NB4 (cell line): ENCODE data around the gene ADCY6.

Experiments
- MYC ChIP-seq: IDR thresholded peaks from 2 replicates; pipeline ENCODE4 v1.6.1; 2011; ENCODE audit warnings: low read depth, low read length
- POLR2A ChIP-seq: IDR thresholded peaks from 2 replicates; pipeline ENCODE4 v1.6.1; 2011; ENCODE audit warnings: mild to moderate bottlenecking; ENCODE audit not compliant: insufficient read length; ENCODE audit errors: extremely low read depth
- TF ChIP-seq, protein P1 (sequence below): IDR thresholded peaks from one replicate; pipeline ENCODE4 v1.5.1; 2012; ENCODE audit warnings: low read depth, low read length

DNA sequence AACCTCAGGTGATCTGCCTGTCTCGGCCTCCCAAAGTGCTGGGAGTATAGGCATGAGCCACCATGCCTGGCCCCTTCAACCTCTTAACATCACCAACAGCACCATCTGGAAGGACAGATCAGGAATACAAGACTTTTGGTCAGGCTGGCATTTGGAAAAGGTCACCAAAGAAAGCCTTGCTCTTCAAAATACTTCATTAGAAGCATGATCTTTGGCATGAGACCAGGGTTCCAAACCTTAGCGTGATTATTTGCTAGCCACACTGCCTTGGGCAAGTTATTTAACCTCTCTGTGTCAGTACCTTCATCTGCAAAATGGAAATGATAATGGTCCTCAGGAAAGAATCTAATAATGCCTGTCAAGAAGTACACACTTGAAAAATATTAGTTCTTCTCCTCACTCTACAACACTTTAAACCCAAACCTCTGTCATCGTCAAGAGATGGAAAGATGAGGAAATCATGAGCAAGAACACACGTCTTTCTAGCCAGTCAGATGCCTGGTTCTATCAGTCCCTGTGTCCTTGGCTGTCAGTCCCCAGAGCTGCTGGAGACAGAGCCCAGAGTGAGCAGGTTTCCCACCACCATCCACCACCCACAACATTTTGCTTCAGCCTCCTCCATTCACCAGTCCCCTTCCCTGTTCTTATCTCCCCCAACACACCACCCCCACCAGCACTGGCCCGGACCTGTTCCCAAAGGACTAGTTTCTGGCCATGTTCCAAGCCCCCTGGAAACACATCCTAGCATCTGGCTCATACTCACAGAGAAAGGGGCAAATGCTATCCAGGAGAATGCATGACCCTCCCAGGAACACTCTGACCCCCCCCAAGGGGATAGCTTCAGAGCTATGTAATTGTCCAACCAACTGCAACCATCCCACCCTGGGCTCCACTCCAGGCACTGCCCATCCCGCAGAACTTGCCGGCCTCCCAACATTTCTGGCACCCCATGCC, 2.0 kb downstream of the ADCY6 start:
- TF ChIP-seq, protein P1, sequence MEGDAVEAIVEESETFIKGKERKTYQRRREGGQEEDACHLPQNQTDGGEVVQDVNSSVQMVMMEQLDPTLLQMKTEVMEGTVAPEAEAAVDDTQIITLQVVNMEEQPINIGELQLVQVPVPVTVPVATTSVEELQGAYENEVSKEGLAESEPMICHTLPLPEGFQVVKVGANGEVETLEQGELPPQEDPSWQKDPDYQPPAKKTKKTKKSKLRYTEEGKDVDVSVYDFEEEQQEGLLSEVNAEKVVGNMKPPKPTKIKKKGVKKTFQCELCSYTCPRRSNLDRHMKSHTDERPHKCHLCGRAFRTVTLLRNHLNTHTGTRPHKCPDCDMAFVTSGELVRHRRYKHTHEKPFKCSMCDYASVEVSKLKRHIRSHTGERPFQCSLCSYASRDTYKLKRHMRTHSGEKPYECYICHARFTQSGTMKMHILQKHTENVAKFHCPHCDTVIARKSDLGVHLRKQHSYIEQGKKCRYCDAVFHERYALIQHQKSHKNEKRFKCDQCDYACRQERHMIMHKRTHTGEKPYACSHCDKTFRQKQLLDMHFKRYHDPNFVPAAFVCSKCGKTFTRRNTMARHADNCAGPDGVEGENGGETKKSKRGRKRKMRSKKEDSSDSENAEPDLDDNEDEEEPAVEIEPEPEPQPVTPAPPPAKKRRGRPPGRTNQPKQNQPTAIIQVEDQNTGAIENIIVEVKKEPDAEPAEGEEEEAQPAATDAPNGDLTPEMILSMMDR = no peak
- TF ChIP-seq MYC = no peak
- no peak for TF ChIP-seq POLR2A
